Mesenchymal stem cell (in vitro differentiated cells and primary cell): ENCODE measurements around the gene LIPJ.
A peak's percentile ranks its signal among the peaks of the same experiment; 100 is the strongest.

Experiments used
- DNase-seq: peaks from one replicate; pipeline ENCODE4 v3.0.0-alpha.2; 2013
- H2AFZ ChIP-seq: one replicate; pipeline ENCODE4 v1.6.1; 2013; ENCODE audit warnings: low read depth, mild to moderate bottlenecking, control low read depth, inconsistent platforms, low read length, moderate library complexity
- H2AK5ac ChIP-seq: 2 replicates; pipeline ENCODE4 v1.6.1; 2013; ENCODE audit warnings: low read length, moderate library complexity, mild to moderate bottlenecking, inconsistent platforms; ENCODE audit not compliant: severe bottlenecking
- H2BK120ac ChIP-seq: one replicate; pipeline ENCODE4 v1.6.1; 2013; ENCODE audit warnings: low read depth, mild to moderate bottlenecking, inconsistent platforms, low read length, moderate library complexity
- H2BK12ac ChIP-seq, 2 experiments: one replicate each; pipeline ENCODE4 v1.6.1; 2013; ENCODE audit warnings: inconsistent platforms in 2 of 2, low read length in 2 of 2, mild to moderate bottlenecking in 2 of 2, moderate library complexity in 2 of 2, control low read depth in 1 of 2
- H2BK15ac ChIP-seq: one replicate; pipeline ENCODE4 v1.6.1; 2013; ENCODE audit warnings: mild to moderate bottlenecking, low read depth, inconsistent platforms; ENCODE audit not compliant: poor library complexity, severe bottlenecking
- H2BK5ac ChIP-seq: 2 replicates; pipeline ENCODE4 v1.6.1; 2013; ENCODE audit warnings: low read depth, mild to moderate bottlenecking, low read length, control low read depth, inconsistent platforms; ENCODE audit not compliant: poor library complexity, severe bottlenecking
- H3K14ac ChIP-seq, 2 experiments: one replicate each; pipeline ENCODE4 v1.6.1; 2013; ENCODE audit warnings: inconsistent platforms in 2 of 2, low read length in 2 of 2, control low read depth in 1 of 2, mild to moderate bottlenecking in 1 of 2, moderate library complexity in 1 of 2
- H3K18ac ChIP-seq, 2 experiments: one replicate each; pipeline ENCODE4 v1.6.1; 2013; ENCODE audit warnings: inconsistent platforms in 2 of 2, low read length in 2 of 2, control low read depth in 1 of 2, low read depth in 1 of 2, mild to moderate bottlenecking in 1 of 2
- H3K23ac ChIP-seq, 2 experiments: one replicate each; pipeline ENCODE4 v1.6.1; 2013; ENCODE audit warnings: inconsistent platforms in 2 of 2, low read length in 2 of 2, mild to moderate bottlenecking in 2 of 2, moderate library complexity in 2 of 2, control low read depth in 1 of 2
- H3K27ac ChIP-seq: 2 replicates; pipeline ENCODE4 v1.5.1; 2013; ENCODE audit warnings: mild to moderate bottlenecking, moderate library complexity, low read length, control low read depth, inconsistent platforms; ENCODE audit not compliant: poor library complexity, severe bottlenecking
- H3K27me3 ChIP-seq, 2 experiments: 2 replicates each; pipeline versions ENCODE4 v1.6.1 to v1.7.0; 2013; ENCODE audit warnings: low read length in 2 of 2, mild to moderate bottlenecking in 2 of 2, moderate library complexity in 2 of 2, control low read depth in 1 of 2, inconsistent platforms in 1 of 2; ENCODE audit not compliant: control insufficient read depth in 1 of 2, insufficient read depth in 1 of 2
- H3K36me3 ChIP-seq, 2 experiments: 2 replicates each; pipeline versions ENCODE4 v1.6.1 to v1.7.0; 2013; ENCODE audit warnings: low read length in 2 of 2, control low read depth in 1 of 2, inconsistent platforms in 1 of 2, low read depth in 1 of 2, mild to moderate bottlenecking in 1 of 2; ENCODE audit not compliant: insufficient read depth in 2 of 2, control insufficient read depth in 1 of 2
- H3K4ac ChIP-seq, 2 experiments: one replicate each; pipeline ENCODE4 v1.6.1; 2013; ENCODE audit warnings: inconsistent platforms in 2 of 2, low read length in 2 of 2, mild to moderate bottlenecking in 2 of 2, moderate library complexity in 2 of 2, control low read depth in 1 of 2, low read depth in 1 of 2
- H3K4me1 ChIP-seq: 2 replicates; pipeline ENCODE4 v1.6.1; 2013; ENCODE audit warnings: low read depth, low read length, control low read depth; ENCODE audit not compliant: control insufficient read depth, insufficient read depth
- H3K4me2 ChIP-seq: 2 replicates; pipeline ENCODE4 v1.6.1; 2013; ENCODE audit warnings: low read length, mild to moderate bottlenecking, inconsistent platforms; ENCODE audit not compliant: poor library complexity, severe bottlenecking
- H3K4me3 ChIP-seq, 2 experiments: 2 replicates each; pipeline versions ENCODE4 v1.5.1 to v1.7.0; 2013; ENCODE audit warnings: low read length in 2 of 2, mild to moderate bottlenecking in 2 of 2, control low read depth in 1 of 2, low read depth in 1 of 2; ENCODE audit not compliant: insufficient read depth in 1 of 2
- H3K79me1 ChIP-seq: replicated peaks from 2 replicates; pipeline ENCODE4 v1.6.1; 2013; ENCODE audit warnings: mild to moderate bottlenecking, control low read depth, low read length, inconsistent platforms; ENCODE audit not compliant: poor library complexity, severe bottlenecking
- H3K9ac ChIP-seq: 2 replicates; pipeline ENCODE4 v1.7.0; 2013; ENCODE audit warnings: mild to moderate bottlenecking, low read length, moderate library complexity
- H3K9me3 ChIP-seq: 2 replicates; pipeline ENCODE4 v1.7.0; 2013; ENCODE audit warnings: mild to moderate bottlenecking, low read length; ENCODE audit not compliant: control insufficient read depth
- H4K8ac ChIP-seq: one replicate; pipeline ENCODE4 v1.6.1; 2013; ENCODE audit warnings: inconsistent platforms, mild to moderate bottlenecking, low read length, moderate library complexity
- H4K91ac ChIP-seq: one replicate; pipeline ENCODE4 v1.6.1; 2013; ENCODE audit warnings: mild to moderate bottlenecking, low read length, inconsistent platforms
- WGBS: methylation state at CpG from one replicate; pipeline ENCODE4 v1.1.7; 2013; ENCODE audit warnings: mixed read lengths; 5-methylcytosine and 5-hydroxymethylcytosine counted together

LIPJ gene

GRCh38 chr10:88582411-88582805, 4.2 kb upstream of the LIPJ start:
- H2BK5ac ChIP-seq = no peak overlapping the region
- 23% methylated on average over 4 of the region's 4 CpGs for WGBS
- H3K27me3 ChIP-seq = no peaks in the 10 kb centered on the region
- DNase-seq = no peak
- no peak overlapping the region for H2AK5ac ChIP-seq
- no peak overlapping the region for H4K91ac ChIP-seq
- peaks cover 8% of the 10 kb centered on the region for H3K4me1 ChIP-seq
- H3K4me3 ChIP-seq = peak overlapping the region in 1 of 2 experiments; percentile 86
- no peak overlapping the region for H3K23ac ChIP-seq
- H2BK12ac ChIP-seq = no peak overlapping the region
- peak overlapping the region; percentile 85 to 89 for H3K4ac ChIP-seq
- H3K9me3 ChIP-seq = no peaks in the 10 kb centered on the region
- H3K79me1 ChIP-seq = no peaks in the 10 kb centered on the region
- H3K14ac ChIP-seq = no peak overlapping the region
- no peak overlapping the region for H3K27ac ChIP-seq
- peak overlapping the region in 1 of 2 experiments; percentile 96 for H3K18ac ChIP-seq
- H2AFZ ChIP-seq = no peak overlapping the region
- H3K36me3 ChIP-seq = no peaks in the 10 kb centered on the region
- H4K8ac ChIP-seq = peak overlapping the region; percentile 99
- peak overlapping the region; percentile 64 for H3K4me2 ChIP-seq
- H2BK15ac ChIP-seq = no peak overlapping the region
- H2BK120ac ChIP-seq = peak overlapping the region; percentile 35
- H3K9ac ChIP-seq = peak overlapping the region; percentile 98

GRCh38 chr10:88582806-88583583, 3.6 kb upstream of the LIPJ start, which contains the start of gene RNLS:
Gene RNLS (minus strand): TSS chr10:88583318.
- Histone ChIP-seq H3K36me3 (no peaks in the 10 kb centered on the region), H3K27me3 (no peaks in the 10 kb centered on the region), H2BK5ac (peak within 1 kb of the TSS; percentile 51), H3K9me3 (no peaks in the 10 kb centered on the region), H3K4me1 (peaks cover 8% of the 10 kb centered on the region), H2BK12ac (peak within 1 kb of the TSS in 1 of 2 experiments; percentile 86), H2BK15ac (peak within 1 kb of the TSS; percentile 77), H3K4ac (peak within 1 kb of the TSS; percentile 85 to 89), H3K18ac (peak within 1 kb of the TSS; percentile 92 to 96), H2BK120ac (peak within 1 kb of the TSS; percentile 35), H3K14ac (peak within 1 kb of the TSS in 1 of 2 experiments; percentile 97), H3K23ac (no peak within 1 kb of the TSS), H3K4me3 (peak within 1 kb of the TSS; percentile 61 to 86), H3K79me1 (no peaks in the 10 kb centered on the region), H2AK5ac (no peak within 1 kb of the TSS), H2AFZ (peak within 1 kb of the TSS; percentile 91), H3K9ac (peak within 1 kb of the TSS; percentile 98), H4K8ac (peak within 1 kb of the TSS; percentile 99), H3K27ac (peak within 1 kb of the TSS; percentile 36), H4K91ac (peak within 1 kb of the TSS; percentile 20), H3K4me2 (peak within 1 kb of the TSS; percentile 64)
- WGBS = 4% methylated on average over 58 of the region's 63 CpGs
- peak; percentile 62 for DNase-seq

GRCh38 chr10:88583584-88583957, 3.0 kb upstream of the LIPJ start:
- 72% methylated on average over 4 of the region's 7 CpGs for WGBS
- Histone ChIP-seq H3K4ac (no peak overlapping the region), H2BK12ac (no peak overlapping the region)

GRCh38 chr10:88592381-88592780, 5.8 kb downstream of the LIPJ start:
- no peaks in the 10 kb centered on the region for H3K79me1 ChIP-seq
- no peak overlapping the region for H3K9ac ChIP-seq
- H3K4me3 ChIP-seq = no peak overlapping the region
- H3K18ac ChIP-seq = no peak overlapping the region
- no peaks in the 10 kb centered on the region for H3K27me3 ChIP-seq
- H3K4me1 ChIP-seq = no peaks in the 10 kb centered on the region
- WGBS = 73% methylated on average over 1 of the region's 1 CpG
- H2AFZ ChIP-seq = no peak overlapping the region
- H3K4me2 ChIP-seq = no peak overlapping the region
- H3K14ac ChIP-seq = no peak overlapping the region
- no peak overlapping the region for H4K8ac ChIP-seq
- no peak overlapping the region for H2BK120ac ChIP-seq
- no peak for DNase-seq
- no peak overlapping the region for H3K23ac ChIP-seq
- no peak overlapping the region for H2BK12ac ChIP-seq
- H3K4ac ChIP-seq = no peak overlapping the region
- H2AK5ac ChIP-seq = no peak overlapping the region
- no peaks in the 10 kb centered on the region for H3K36me3 ChIP-seq
- no peak overlapping the region for H4K91ac ChIP-seq
- no peak overlapping the region for H2BK15ac ChIP-seq
- no peak overlapping the region for H3K27ac ChIP-seq
- no peaks in the 10 kb centered on the region for H3K9me3 ChIP-seq
- no peak overlapping the region for H2BK5ac ChIP-seq

More at GRCh38 chr10:88583584-88583957, 3.0 kb upstream of the LIPJ start:
- Histone ChIP-seq H4K91ac (no peak overlapping the region), H2AFZ (peak overlapping the region; percentile 91), H3K4me1 (peaks cover 8% of the 10 kb centered on the region), H2AK5ac (no peak overlapping the region), H3K27me3 (no peaks in the 10 kb centered on the region), H2BK120ac (no peak overlapping the region), H4K8ac (no peak overlapping the region), H3K79me1 (no peaks in the 10 kb centered on the region), H3K4me3 (peak overlapping the region; percentile 61 to 86), H3K18ac (peak overlapping the region in 1 of 2 experiments; percentile 96), H3K27ac (peak overlapping the region; percentile 28), H3K23ac (no peak overlapping the region), H3K9ac (peak overlapping the region; percentile 98), H2BK15ac (no peak overlapping the region), H3K9me3 (no peaks in the 10 kb centered on the region), H3K36me3 (no peaks in the 10 kb centered on the region), H3K14ac (no peak overlapping the region), H2BK5ac (no peak overlapping the region), H3K4me2 (peak overlapping the region; percentile 64)
- no peak for DNase-seq
